T-cell (primary cell): ENCODE data around the gene PFKFB2. TPM values are rescaled to one million over a fixed set of nuclear protein-coding genes. Genes with fewer than 3 reads are reported as not detected.

ENCODE experiments used
- ATAC-seq, 4 experiments: fragments of 200-7000 bp in 3 of 4; fragments of 150-1000 bp in 1 of 4; cut with Tn5 transposase; replicated peaks in 1 of 4; 1 replicate in 3 of 4; 2 replicates in 1 of 4; pipeline ENCODE4 v1.10.0; 2021; ENCODE audit warnings: moderate library complexity in 3 of 4, mild to moderate bottlenecking in 2 of 4, moderate number of reproducible peaks in 1 of 4
- CTCF ChIA-PET, 2 donors: fragments of 300-600 bp; sonication (Branson Sonifier 250); formaldehyde crosslinking; loops; one replicate each; lab custom pipeline; 2022; ENCODE audit warnings: antibody characterized with exemption in 2 of 2; lab: Charles Lee
- POLR2A ChIA-PET, 2 donors: fragments of 300-600 bp; sonication (Branson Sonifier 250); formaldehyde crosslinking; loops; one replicate each; lab custom pipeline; 2022; ENCODE audit warnings: antibody characterized with exemption in 2 of 2; lab: Charles Lee
- DNase-seq, 35 experiments: peaks; one replicate each; pipeline versions ENCODE4 v3.0.0 to v3.0.0-alpha.2; 2013 to 2023
- H3K27ac ChIP-seq: one replicate; pipeline ENCODE4 v1.5.1; 2013; ENCODE audit warnings: low read length
- H3K27me3 ChIP-seq, 2 experiments: replicated peaks in 1 of 2; 1 replicate in 1 of 2; 2 replicates in 1 of 2; pipeline versions ENCODE4 v1.6.1 to v1.7.0; 2013; ENCODE audit warnings: low read length in 1 of 2, mixed read lengths in 1 of 2; ENCODE audit not compliant: control insufficient read depth in 2 of 2, insufficient read depth in 2 of 2; ENCODE audit errors: extremely low read depth in 1 of 2
- H3K36me3 ChIP-seq, 2 donors: 1 replicate in 1 of 2; 2 replicates in 1 of 2; pipeline versions ENCODE4 v1.6.1 to v1.7.0; 2013; ENCODE audit warnings: low read length in 1 of 2; ENCODE audit not compliant: control insufficient read depth in 2 of 2, insufficient read depth in 1 of 2; ENCODE audit errors: extremely low read depth in 1 of 2
- H3K4me1 ChIP-seq, 2 experiments: 1 replicate in 1 of 2; 2 replicates in 1 of 2; pipeline versions ENCODE4 v1.6.1 to v1.7.0; 2013; ENCODE audit warnings: low read length in 2 of 2, mixed read lengths in 1 of 2; ENCODE audit not compliant: insufficient read depth in 2 of 2, control insufficient read depth in 1 of 2; ENCODE audit errors: extremely low read depth in 1 of 2
- H3K4me3 ChIP-seq, 2 donors: 1 replicate in 1 of 2; 2 replicates in 1 of 2; pipeline versions ENCODE4 v1.5.1 to v1.7.0; 2013; ENCODE audit warnings: mild to moderate bottlenecking in 2 of 2, low read length in 1 of 2, moderate library complexity in 1 of 2; ENCODE audit not compliant: control insufficient read depth in 1 of 2; ENCODE audit errors: extremely low read depth in 1 of 2
- H3K9me3 ChIP-seq: 2 replicates; pipeline ENCODE4 v1.7.0; 2013
- H3K27ac Mint-ChIP-seq, 2 donors: one replicate each; pipeline ENCODE4 v1.8.0; 2020 to 2021; ENCODE audit warnings: mild to moderate bottlenecking in 2 of 2, mixed read lengths in 2 of 2
- H3K27me3 Mint-ChIP-seq, 2 donors: one replicate each; pipeline ENCODE4 v1.8.0; 2021 to 2022; ENCODE audit warnings: mixed read lengths in 2 of 2
- H3K36me3 Mint-ChIP-seq: one replicate; pipeline ENCODE4 v1.8.0; 2021; ENCODE audit warnings: mixed read lengths
- H3K4me1 Mint-ChIP-seq, 3 donors: one replicate each; pipeline ENCODE4 v1.8.0; 2020 to 2022; ENCODE audit warnings: mixed read lengths in 3 of 3, mild to moderate bottlenecking in 1 of 3
- H3K4me3 Mint-ChIP-seq, 3 donors: one replicate each; pipeline ENCODE4 v1.8.0; 2020 to 2022; ENCODE audit warnings: mild to moderate bottlenecking in 3 of 3, mixed read lengths in 3 of 3, moderate library complexity in 3 of 3
- H3K9me3 Mint-ChIP-seq, 3 donors: one replicate each; pipeline ENCODE4 v1.8.0; 2020 to 2022; ENCODE audit warnings: mixed read lengths in 3 of 3
- WGBS: methylation state at CpG from one replicate; pipeline ENCODE4 v1.1.5; 2013; ENCODE audit warnings: missing lambda C conversion rate; ENCODE audit not compliant: insufficient coverage; 5-methylcytosine and 5-hydroxymethylcytosine counted together
- total RNA-seq, 35 experiments: library from RNA in 6 of 35; stranded (reverse) in 6 of 35; fragments of 120-200 nt in 1 of 35; gene quantifications; one replicate each; pipeline versions ENCODE4 v1.2.1 to v1.2.4 and lab custom pipeline; 2013 to 2026

PFKFB2 gene
- total RNA-seq, 5 donors from 2014 or later (not counting 1 experiment from before 2014, with no cell fraction given): 1.6 to 4.7 (median 3.2) TPM

- Mint-ChIP-seq H3K27me3 (peaks cover 0 to 6% of the 10 kb centered on the region in 2 donors), H3K27ac (no peak overlapping the region), H3K4me3 (no peak overlapping the region), H3K4me1 (peaks cover 11 to 17% (median 15%) of the 10 kb centered on the region in 3 donors), H3K36me3 (no peaks in the 10 kb centered on the region), H3K9me3 (no peaks in the 10 kb centered on the region)
- 33% methylated on average over 2 of the region's 2 CpGs for WGBS
- H3K4me1 ChIP-seq: peaks cover 0 to 5% of the 10 kb centered on the region in 2 experiments
- no peak for ATAC-seq
- H3K27me3 ChIP-seq: no peaks in the 10 kb centered on the region
- H3K4me3 ChIP-seq: no peak overlapping the region
- no peaks in the 10 kb centered on the region for H3K36me3 ChIP-seq
- POLR2A ChIA-PET: no interaction called here
- H3K27ac ChIP-seq: no peak overlapping the region
- no peak for DNase-seq
- no peaks in the 10 kb centered on the region for H3K9me3 ChIP-seq
- CTCF ChIA-PET: interaction anchor here (0.7 to 1.4 kb wide), 4 partner anchors 10 to 311 kb away, joined by 3 to 7 read pairs (median 4); no protein-coding TSS in a partner anchor
Measured at GRCh38 chr1:207093944-207094343, 40.9 kb downstream of the PFKFB2 start.

GRCh38 chr1:207097871-207098324 lies 44.8 kb downstream of the PFKFB2 start:
- H3K4me1 ChIP-seq: no peaks in the 10 kb centered on the region
- peaks cover 0 to 4% (median 0%) of the 10 kb centered on the region in 3 donors for H3K4me1 Mint-ChIP-seq
- WGBS: 22% methylated on average over 2 of the region's 3 CpGs
- H3K4me3 ChIP-seq: no peak overlapping the region
- no peaks in the 10 kb centered on the region for H3K36me3 Mint-ChIP-seq
- no peak overlapping the region for H3K4me3 Mint-ChIP-seq
- H3K27ac ChIP-seq: no peak overlapping the region
- DNase-seq (no peak), ATAC-seq (no peak)
- ChIA-PET CTCF (no interaction called here), POLR2A (interaction anchor here in 1 of 2 donors (0.5 kb wide), 1 partner anchor 180 kb away, joined by 5 read pairs; no protein-coding TSS in a partner anchor)
- H3K27me3 ChIP-seq: no peaks in the 10 kb centered on the region
- H3K27me3 Mint-ChIP-seq: peaks cover 0 to 12% of the 10 kb centered on the region in 2 donors
- no peaks in the 10 kb centered on the region for H3K9me3 ChIP-seq
- no peaks in the 10 kb centered on the region for H3K36me3 ChIP-seq
- no peaks in the 10 kb centered on the region for H3K9me3 Mint-ChIP-seq
- H3K27ac Mint-ChIP-seq: no peak overlapping the region

- ATAC-seq: no peak
- no peak for DNase-seq
- Mint-ChIP-seq H3K36me3 (no peaks in the 10 kb centered on the region), H3K27me3 (peaks cover 0 to 13% of the 10 kb centered on the region in 2 donors), H3K4me3 (no peak overlapping the region), H3K27ac (no peak overlapping the region), H3K9me3 (no peaks in the 10 kb centered on the region), H3K4me1 (peaks cover 0 to 4% (median 0%) of the 10 kb centered on the region in 3 donors)
- CTCF ChIA-PET: interaction anchor here (0.6 to 0.9 kb wide), 2 partner anchors 36 to 303 kb away, joined by 3 to 4 read pairs; no protein-coding TSS in a partner anchor
- no peaks in the 10 kb centered on the region for H3K4me1 ChIP-seq
- no peaks in the 10 kb centered on the region for H3K27me3 ChIP-seq
- H3K36me3 ChIP-seq: no peaks in the 10 kb centered on the region
- POLR2A ChIA-PET: no interaction called here
- WGBS: 80% methylated on average over 1 of the region's 1 CpG
- H3K4me3 ChIP-seq: no peak overlapping the region
- no peaks in the 10 kb centered on the region for H3K9me3 ChIP-seq
- no peak overlapping the region for H3K27ac ChIP-seq
Measured at GRCh38 chr1:207101720-207102119, 48.6 kb downstream of the PFKFB2 start.

GRCh38 chr1:207102146-207102545 lies 49.1 kb downstream of the PFKFB2 start:
- Histone ChIP-seq H3K36me3 (no peaks in the 10 kb centered on the region), H3K27ac (no peak overlapping the region), H3K27me3 (no peaks in the 10 kb centered on the region), H3K4me1 (no peaks in the 10 kb centered on the region), H3K4me3 (no peak overlapping the region), H3K9me3 (no peaks in the 10 kb centered on the region)
- ChIA-PET CTCF (no interaction called here), POLR2A (no interaction called here)
- H3K4me1 Mint-ChIP-seq: peaks cover 0 to 4% (median 0%) of the 10 kb centered on the region in 3 donors
- H3K4me3 Mint-ChIP-seq: no peak overlapping the region
- H3K27ac Mint-ChIP-seq: no peak overlapping the region
- H3K9me3 Mint-ChIP-seq: no peaks in the 10 kb centered on the region
- peaks cover 0 to 13% of the 10 kb centered on the region in 2 donors for H3K27me3 Mint-ChIP-seq
- ATAC-seq: no peak
- H3K36me3 Mint-ChIP-seq: no peaks in the 10 kb centered on the region
- no peak for DNase-seq
- WGBS: 94% methylated on average over 2 of the region's 5 CpGs

GRCh38 chr1:207102659-207103058 lies 49.6 kb downstream of the PFKFB2 start:
- no peak overlapping the region for H3K4me3 Mint-ChIP-seq
- Histone ChIP-seq H3K4me1 (no peaks in the 10 kb centered on the region), H3K27ac (no peak overlapping the region), H3K4me3 (no peak overlapping the region), H3K9me3 (no peaks in the 10 kb centered on the region), H3K36me3 (no peaks in the 10 kb centered on the region), H3K27me3 (no peaks in the 10 kb centered on the region)
- POLR2A ChIA-PET: no interaction called here
- H3K4me1 Mint-ChIP-seq: peaks cover 0 to 2% (median 0%) of the 10 kb centered on the region in 3 donors
- no peak for DNase-seq
- H3K27ac Mint-ChIP-seq: no peak overlapping the region
- H3K27me3 Mint-ChIP-seq: peaks cover 0 to 15% of the 10 kb centered on the region in 2 donors
- H3K9me3 Mint-ChIP-seq: no peaks in the 10 kb centered on the region
- CTCF ChIA-PET: no interaction called here
- 92% methylated on average over 1 of the region's 1 CpG for WGBS
- H3K36me3 Mint-ChIP-seq: no peaks in the 10 kb centered on the region
- no peak for ATAC-seq

- Mint-ChIP-seq H3K36me3 (no peaks in the 10 kb centered on the region), H3K9me3 (no peaks in the 10 kb centered on the region), H3K27ac (no peak within 1 kb of the TSS), H3K27me3 (peaks cover 0 to 19% of the 10 kb centered on the region in 2 donors), H3K4me3 (no peak within 1 kb of the TSS), H3K4me1 (no peaks in the 10 kb centered on the region)
- ChIA-PET POLR2A (interaction anchor here in 1 of 2 donors (0.6 kb wide), 1 partner anchor 233 kb away, joined by 8 read pairs; no protein-coding TSS in a partner anchor), CTCF (interaction anchor here in 1 of 2 donors (0.6 kb wide), 1 partner anchor 51 kb away, joined by 3 read pairs; no protein-coding TSS in a partner anchor)
- no CpG with 5 or more reads among the region's 7 CpGs for WGBS
- H3K36me3 ChIP-seq: no peaks in the 10 kb centered on the region
- no peaks in the 10 kb centered on the region for H3K9me3 ChIP-seq
- no peaks in the 10 kb centered on the region for H3K4me1 ChIP-seq
- peaks cover 0 to 3% of the 10 kb centered on the region in 2 experiments for H3K27me3 ChIP-seq
- H3K4me3 ChIP-seq: no peak within 1 kb of the TSS
- H3K27ac ChIP-seq: no peak within 1 kb of the TSS
- DNase-seq (no peak), ATAC-seq (no peak)
Measured at GRCh38 chr1:207103892-207104373, 50.9 kb downstream of the PFKFB2 start, which contains the start of gene C4BPA. C4BPA (plus strand) TSS chr1:207104233; CDS start chr1:207113026, 8,793 bp downstream.
